Measurements from ENCODE around the gene ITGA2.
"Not testable (repeated sequence)": the region's sequence is repeated elsewhere in the genome, so short reads cannot be mapped to it uniquely, and the experiment has no call there.

ITGA2 gene

GRCh38 chr5:53100606-53101005 lies 111.5 kb downstream of the ITGA2 start:
- no peak for DNase-seq (ENCODE audit: low spot score)

GRCh38 chr5:53105611-53106300 lies 116.6 kb downstream of the ITGA2 start:
- no peak for DNase-seq (ENCODE audit: low spot score)

- no peak for DNase-seq (ENCODE audit: low spot score)
Observed at GRCh38 chr5:53109056-53109442, 119.9 kb downstream of the ITGA2 start.

- DNase-seq (ENCODE audit: low spot score) = peak; percentile 92
Observed at GRCh38 chr5:53109443-53110127, 120.4 kb downstream of the ITGA2 start, which contains the start of gene MOCS2. Gene MOCS2, minus strand, starts transcription at chr5:53109757. Its CDS starts 2,583 bp downstream, at chr5:53107174.

- peak; percentile 12 for DNase-seq (ENCODE audit: low spot score)
Observed at GRCh38 chr5:53110156-53110555, 121.0 kb downstream of the ITGA2 start.

- DNase-seq (ENCODE audit: low spot score) = no peak
Observed at GRCh38 chr5:53111139-53111538, 122.0 kb downstream of the ITGA2 start.

- not testable (repeated sequence) for DNase-seq (ENCODE audit: low spot score)
Observed at GRCh38 chr5:53112307-53112706, 123.2 kb downstream of the ITGA2 start.

GRCh38 chr5:53112909-53113308 lies 123.8 kb downstream of the ITGA2 start:
- no peak for DNase-seq (ENCODE audit: low spot score)

- DNase-seq (ENCODE audit: low spot score) = no peak
Observed at GRCh38 chr5:53113947-53114346, 124.8 kb downstream of the ITGA2 start.

- DNase-seq (ENCODE audit: low spot score) = peak; percentile 42
Observed at GRCh38 chr5:53114988-53115387, 125.8 kb downstream of the ITGA2 start.

- DNase-seq (ENCODE audit: low spot score) = no peak
Observed at GRCh38 chr5:53116597-53116996, 127.4 kb downstream of the ITGA2 start.

GRCh38 chr5:53118879-53119278 lies 129.7 kb downstream of the ITGA2 start:
- no peak for DNase-seq (ENCODE audit: low spot score)

GRCh38 chr5:53120165-53120564 lies 131.0 kb downstream of the ITGA2 start:
- DNase-seq (ENCODE audit: low spot score) = no peak

- peak; percentile 34 for DNase-seq (ENCODE audit: low spot score)
Observed at GRCh38 chr5:53123702-53124101, 134.6 kb downstream of the ITGA2 start.

- DNase-seq (ENCODE audit: low spot score) = no peak
Observed at GRCh38 chr5:53126521-53126920, 137.4 kb downstream of the ITGA2 start.

GRCh38 chr5:53127107-53127506 lies 138.0 kb downstream of the ITGA2 start:
- DNase-seq (ENCODE audit: low spot score) = no peak

GRCh38 chr5:53128481-53128880 lies 139.3 kb downstream of the ITGA2 start:
- no peak for DNase-seq (ENCODE audit: low spot score)

GRCh38 chr5:53130266-53130665 lies 141.1 kb downstream of the ITGA2 start:
- no peak for DNase-seq (ENCODE audit: low spot score)

GRCh38 chr5:53133020-53133419 lies 143.9 kb downstream of the ITGA2 start:
- DNase-seq (ENCODE audit: low spot score) = no peak

All from NAMALWA (cell line).